Stimulated activated CD8-positive, alpha-beta memory T cell treated with anti-CD3 and anti-CD28 coated beads, Interleukin-12 subunit alpha, Interleukin-12 subunit beta, amount 100 ng/mL, for 4 hours (primary cell): ENCODE results near the gene ALDH3B2.
"Not testable (repeated sequence)": the region's sequence is repeated elsewhere in the genome, so short reads cannot be mapped to it uniquely, and the experiment has no call there.

Experiments
- DNase-seq: peaks from one replicate; pipeline ENCODE4 v3.0.0-alpha.2; 2020; ENCODE audit warnings: low read depth

ALDH3B2 gene

GRCh38 chr11:67682126-67683034 lies 8.0 kb upstream of the ALDH3B2 start:
- DNase-seq, result not testable (repeated sequence)

GRCh38 chr11:67680696-67681470 lies 6.5 kb upstream of the ALDH3B2 start:
- no peak for DNase-seq

- no peak for DNase-seq
Measured at GRCh38 chr11:67675058-67675747, 780 bp upstream of the ALDH3B2 start.

GRCh38 chr11:67673902-67674301 lies 521 bp downstream of the ALDH3B2 start:
- DNase-seq, result no peak

GRCh38 chr11:67673358-67673757 lies 1.1 kb downstream of the ALDH3B2 start:
- no peak for DNase-seq

GRCh38 chr11:67671211-67671520 lies 3.3 kb downstream of the ALDH3B2 start:
- no peak for DNase-seq

- DNase-seq, result no peak
Measured at GRCh38 chr11:67670316-67671210, 3.9 kb downstream of the ALDH3B2 start.

- DNase-seq, result no peak
Measured at GRCh38 chr11:67668192-67668551, 6.3 kb downstream of the ALDH3B2 start.

GRCh38 chr11:67667490-67668191 lies 6.8 kb downstream of the ALDH3B2 start:
- no peak for DNase-seq

GRCh38 chr11:67666676-67667489 lies 7.5 kb downstream of the ALDH3B2 start:
- no peak for DNase-seq

- no peak for DNase-seq
Measured at GRCh38 chr11:67666303-67666645, 8.1 kb downstream of the ALDH3B2 start.

- no peak for DNase-seq
Measured at GRCh38 chr11:67665541-67666302, 8.7 kb downstream of the ALDH3B2 start.

- DNase-seq, result no peak
Measured at GRCh38 chr11:67664696-67665540, 9.5 kb downstream of the ALDH3B2 start.

GRCh38 chr11:67664213-67664585 lies 10.2 kb downstream of the ALDH3B2 start:
- DNase-seq, result no peak

- DNase-seq, result no peak
Measured at GRCh38 chr11:67663532-67664212, 10.8 kb downstream of the ALDH3B2 start.

- DNase-seq, result no peak
Measured at GRCh38 chr11:67662835-67663531, 11.4 kb downstream of the ALDH3B2 start.

- no peak for DNase-seq
Measured at GRCh38 chr11:67662142-67662834, 12.1 kb downstream of the ALDH3B2 start.
